HepG2 (cell line): ENCODE data around the gene LAMA5. TPM values are rescaled to one million over a fixed set of nuclear protein-coding genes. Genes with fewer than 3 reads are reported as not detected.
A peak's percentile ranks its signal among the peaks of the same experiment; 100 is the strongest.

Experiments
- ATAC-seq: fragments of 200-7000 bp; cut with Tn5 transposase; 3 replicates; pipeline ENCODE4 v1.9.1; 2020; ENCODE audit warnings: mild to moderate bottlenecking, moderate library complexity
- BruUV-seq: library from RNA; stranded (reverse); fragments of 400-500 nt; replicated peaks from 2 replicates; lab custom pipeline; 2021; lab: Mats Ljungman, UMichigan
- CTCF ChIA-PET: fragments of 300-600 bp; formaldehyde crosslinking; extraction: SDS; loops from one replicate; lab custom pipeline; 2021; ENCODE audit warnings: low total read pairs, inconsistent platforms, low intra/inter-chr PET ratio; lab: Yijun Ruan, JAX
- POLR2A ChIA-PET: fragments of 350-600 bp; sonication (Branson Sonifier 250); formaldehyde crosslinking; loops from one replicate; lab custom pipeline; 2020; ENCODE audit warnings: antibody characterized with exemption, inconsistent platforms; lab: Yijun Ruan, JAX
- DNase-seq: peaks from one replicate; pipeline ENCODE4 v3.0.0-alpha.2; 2015; ENCODE audit warnings: low spot score
- FAIRE-seq: peaks from 3 replicates; lab custom pipeline; 2011; peaks lifted over from hg19 to GRCh38; lab: Jason Lieb, UNC
- H2AFZ ChIP-seq: one replicate; pipeline ENCODE4 v1.6.1; 2011; ENCODE audit warnings: low read length, inconsistent platforms
- H3K27ac ChIP-seq: fragments of 300-600 bp; 3 replicates; pipeline ENCODE4 v1.8.0; 2011; ENCODE audit warnings: mixed run types, mild to moderate bottlenecking, mixed read lengths, low read length, inconsistent platforms; ENCODE audit not compliant: insufficient read depth; ENCODE audit errors: extremely low read length
- H3K27me3 ChIP-seq, 2 experiments: fragments of 200-600 bp in 1 of 2; 2 replicates in 1 of 2; 3 replicates in 1 of 2; pipeline versions ENCODE4 v1.6.0 to v1.8.0; 2011; ENCODE audit warnings: low read length in 2 of 2, mild to moderate bottlenecking in 2 of 2, moderate library complexity in 2 of 2, inconsistent platforms in 1 of 2; ENCODE audit not compliant: insufficient read depth in 2 of 2, control insufficient read depth in 1 of 2
- H3K36me3 ChIP-seq, 2 experiments: fragments of 200-600 bp in 1 of 2; replicated peaks in 1 of 2; 2 replicates in 1 of 2; 3 replicates in 1 of 2; pipeline versions ENCODE4 v1.5.1 to v1.8.0; 2011; ENCODE audit warnings: low read length in 2 of 2, inconsistent platforms in 1 of 2; ENCODE audit not compliant: insufficient read depth in 2 of 2, control insufficient read depth in 1 of 2
- H3K4me1 ChIP-seq: 2 replicates; pipeline ENCODE4 v1.5.1; 2012; ENCODE audit warnings: low read length, inconsistent platforms; ENCODE audit not compliant: insufficient read depth
- H3K4me2 ChIP-seq: 2 replicates; pipeline ENCODE4 v1.6.0; 2011; ENCODE audit warnings: low read depth, low read length, inconsistent platforms
- H3K4me3 ChIP-seq, 3 experiments: fragments of 200-600 bp in 1 of 3; sonication (generic), shearing (Covaris generic) in 1 of 3; replicated peaks in 1 of 3; 2 replicates each; pipeline ENCODE4 v1.5.1; 2011 to 2016; ENCODE audit warnings: low read length in 3 of 3, inconsistent platforms in 2 of 3, low read depth in 2 of 3, mild to moderate bottlenecking in 2 of 3, control low read depth in 1 of 3, mixed read lengths in 1 of 3; ENCODE audit not compliant: insufficient read depth in 1 of 3
- H3K79me2 ChIP-seq: one replicate; pipeline ENCODE4 v1.6.1; 2011; ENCODE audit warnings: low read length, inconsistent platforms; ENCODE audit not compliant: insufficient read depth
- H3K9ac ChIP-seq: 2 replicates; pipeline ENCODE4 v1.6.0; 2011; ENCODE audit warnings: mild to moderate bottlenecking, low read depth, low read length, inconsistent platforms; ENCODE audit not compliant: insufficient read depth
- H3K9me3 ChIP-seq: 2 replicates; pipeline ENCODE4 v1.5.1; 2012; ENCODE audit warnings: mild to moderate bottlenecking, low read length
- H4K20me1 ChIP-seq: 2 replicates; pipeline ENCODE4 v1.6.0; 2011; ENCODE audit warnings: inconsistent platforms, mild to moderate bottlenecking, low read length, moderate library complexity; ENCODE audit not compliant: insufficient read depth
- AGO2 ChIP-seq: fragments of 200-400 bp; formaldehyde crosslinking; optimal IDR thresholded peaks from 2 replicates; pipeline ENCODE3; 2017; ENCODE audit warnings: mild to moderate bottlenecking, low read depth, low read length, moderate library complexity
- NFYB ChIP-seq: sonication (generic); formaldehyde crosslinking; IDR thresholded peaks from 2 replicates; pipeline ENCODE4 v1.4.0; 2020; ENCODE audit warnings: missing genetic modification reagents
- SNAPC5 ChIP-seq: sonication (generic); formaldehyde crosslinking; IDR thresholded peaks from 2 replicates; pipeline ENCODE4 v1.8.1; 2023; ENCODE audit warnings: mild to moderate bottlenecking, missing genetic modification reagents, borderline replicate concordance
- TEAD3 ChIP-seq: optimal IDR thresholded peaks from 2 replicates; pipeline ENCODE3; 2016; ENCODE audit warnings: borderline replicate concordance
- ZNF225 ChIP-seq: sonication (generic); formaldehyde crosslinking; IDR thresholded peaks from 2 replicates; pipeline ENCODE4 v1.4.0; 2020; ENCODE audit warnings: mild to moderate bottlenecking, missing genetic modification reagents
- ZNF362 ChIP-seq: sonication (generic); formaldehyde crosslinking; IDR thresholded peaks from 2 replicates; pipeline ENCODE4 v1.4.0; 2020; ENCODE audit warnings: missing genetic modification reagents, mild to moderate bottlenecking, borderline replicate concordance
- ZNF546 ChIP-seq: sonication (generic); formaldehyde crosslinking; conservative IDR thresholded peaks from 2 replicates; pipeline ENCODE4 v1.8.1; 2023; ENCODE audit warnings: mild to moderate bottlenecking, missing genetic modification reagents
- ZNF605 ChIP-seq: sonication (generic); formaldehyde crosslinking; IDR thresholded peaks from 2 replicates; pipeline ENCODE4 v1.8.0; 2022; ENCODE audit warnings: mild to moderate bottlenecking, missing genetic modification reagents
- ZNF775 ChIP-seq: sonication (generic); formaldehyde crosslinking; IDR thresholded peaks from 2 replicates; pipeline ENCODE4 v1.4.0; 2020; ENCODE audit warnings: missing genetic modification reagents, mild to moderate bottlenecking, moderate library complexity, borderline replicate concordance
- WGBS: methylation state at CpG from one replicate; pipeline ENCODE4 v1.1.6; 2017; ENCODE audit warnings: low lambda C conversion rate; 5-methylcytosine and 5-hydroxymethylcytosine counted together
- in situ Hi-C: cut with HindIII; loops from 2 replicates; pipeline ENCODE4 v1.10.0; 2017; ENCODE audit warnings: low pct_unique_long_range_greater_than_20kb; ENCODE audit not compliant: extremely low pct_ligation_motif_present
- intact Hi-C: fragments of 100-400 bp; cut with micrococcal nuclease; formaldehyde crosslinking; loops from one replicate; pipeline ENCODE4 v1.10.0; 2022; ENCODE audit not compliant: unreplicated experiment
- polyA plus RNA-seq, 8 experiments: library from polyadenylated mRNA; depleted of rRNA in 3 of 8; stranded (reverse) in 7 of 8; unstranded in 1 of 8; fragments of >200 nt; fragmentation: Illumina TruSeq in 4 of 8; extraction: Trizol in 4 of 8; gene quantifications; 2 replicates each; pipeline versions ENCODE4 v1.2.1 to v1.2.3, GENCODE V29; 2011 to 2016; ENCODE audit warnings: low read depth in 4 of 8, missing spikeins in 1 of 8, mixed read lengths in 1 of 8; ENCODE audit not compliant: insufficient read depth in 1 of 8
- total RNA-seq, 5 experiments: library from RNA; depleted of rRNA; stranded (reverse); fragments of >200 nt; fragmentation: Illumina TruSeq; extraction: Trizol; gene quantifications; 2 replicates each; pipeline ENCODE4 v1.2.3, GENCODE V29; 2016; ENCODE audit warnings: low read depth in 1 of 5
- TF ChIP-seq, protein P1 (sequence below): sonication (generic); formaldehyde crosslinking; IDR thresholded peaks from 2 replicates; pipeline ENCODE4 v1.5.0; 2020; ENCODE audit warnings: mild to moderate bottlenecking, missing genetic modification reagents
- TF ChIP-seq, protein P2 (sequence below): sonication (generic); formaldehyde crosslinking; IDR thresholded peaks from 2 replicates; pipeline ENCODE4 v1.4.0; 2020; ENCODE audit warnings: mild to moderate bottlenecking, missing genetic modification reagents, borderline replicate concordance

The LAMA5 gene
- total and polyA plus RNA-seq, 2 of the 13 experiments (the other 11 are each of a cell fraction or from before 2014, with no cell fraction given) = 21.0 to 44.7 TPM

DNA sequence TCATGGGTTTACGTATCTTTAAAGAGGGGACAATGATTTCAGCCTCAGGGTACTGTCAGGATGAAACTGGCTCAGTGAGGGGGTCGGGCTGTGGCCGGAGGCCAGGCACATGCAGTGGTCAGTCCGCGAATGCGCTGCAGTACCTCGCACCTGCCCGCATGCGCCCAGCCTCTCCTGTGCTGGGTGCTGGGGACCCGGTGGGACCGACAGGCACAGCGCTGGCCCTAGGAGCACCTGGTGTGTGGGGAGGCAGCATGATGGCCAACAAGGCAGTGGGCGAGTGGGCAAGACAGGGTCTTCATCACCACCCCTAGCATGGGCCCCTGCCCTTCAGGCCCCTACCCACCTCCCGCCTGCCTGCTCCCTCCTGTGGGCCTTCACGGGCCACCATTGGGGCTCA is 40.9 kb upstream of the LAMA5 start (continued):
- 0 out of 2 replicates have a peak, but pooled peaks have one; percentile 3 for TF ChIP-seq ZNF605 (CRISPR knock-in tag)
- TF ChIP-seq, all 625 proteins: peak for 11

GRCh38 chr20:62407221-62407992 is 40.3 kb upstream of the LAMA5 start, which contains the start of gene CABLES2:
TSS of gene CABLES2 (minus strand) at chr20:62407285. CDS start at chr20:62407276, 9 bp downstream.
- peaks cover 80% of the 10 kb centered on the region for H3K4me1 ChIP-seq
- peak within 1 kb of the TSS; percentile 62 to 88 (median 73) for H3K4me3 ChIP-seq
- FAIRE-seq (peak; percentile 50), ATAC-seq (peak; percentile 65), DNase-seq (peak; percentile 93)
- CTCF ChIA-PET = no interaction called here
- peaks cover 3% of the 10 kb centered on the region; the same call in 1 of the 2 replicates for H4K20me1 ChIP-seq
- H3K27me3 ChIP-seq = peaks cover 9 to 20% of the 10 kb centered on the region in 2 experiments
- H3K36me3 ChIP-seq = peaks cover 2 to 18% of the 10 kb centered on the region in 2 experiments; a peak in 3 of 5 replicates
- POLR2A ChIA-PET = interaction anchor here (0.7 to 0.9 kb wide), 2 partner anchors 21 to 285 kb away, joined by 3 read pairs; partner anchors contain the start of gene LSM14B
- H3K79me2 ChIP-seq = peaks cover 9% of the 10 kb centered on the region
- in situ Hi-C loops = no loop called here
- intact Hi-C loops = no loop called here
- no peak within 1 kb of the TSS for H2AFZ ChIP-seq
- no peaks in the 10 kb centered on the region for H3K9me3 ChIP-seq
- H3K4me2 ChIP-seq = peak within 1 kb of the TSS; percentile 98
- peak within 1 kb of the TSS; percentile 65 for H3K27ac ChIP-seq
- no TSS peak for BruUV-seq
- WGBS = 4% methylated on average over 24 of the region's 73 CpGs
- H3K9ac ChIP-seq = peak within 1 kb of the TSS; percentile 82
- TF ChIP-seq, protein P1, sequence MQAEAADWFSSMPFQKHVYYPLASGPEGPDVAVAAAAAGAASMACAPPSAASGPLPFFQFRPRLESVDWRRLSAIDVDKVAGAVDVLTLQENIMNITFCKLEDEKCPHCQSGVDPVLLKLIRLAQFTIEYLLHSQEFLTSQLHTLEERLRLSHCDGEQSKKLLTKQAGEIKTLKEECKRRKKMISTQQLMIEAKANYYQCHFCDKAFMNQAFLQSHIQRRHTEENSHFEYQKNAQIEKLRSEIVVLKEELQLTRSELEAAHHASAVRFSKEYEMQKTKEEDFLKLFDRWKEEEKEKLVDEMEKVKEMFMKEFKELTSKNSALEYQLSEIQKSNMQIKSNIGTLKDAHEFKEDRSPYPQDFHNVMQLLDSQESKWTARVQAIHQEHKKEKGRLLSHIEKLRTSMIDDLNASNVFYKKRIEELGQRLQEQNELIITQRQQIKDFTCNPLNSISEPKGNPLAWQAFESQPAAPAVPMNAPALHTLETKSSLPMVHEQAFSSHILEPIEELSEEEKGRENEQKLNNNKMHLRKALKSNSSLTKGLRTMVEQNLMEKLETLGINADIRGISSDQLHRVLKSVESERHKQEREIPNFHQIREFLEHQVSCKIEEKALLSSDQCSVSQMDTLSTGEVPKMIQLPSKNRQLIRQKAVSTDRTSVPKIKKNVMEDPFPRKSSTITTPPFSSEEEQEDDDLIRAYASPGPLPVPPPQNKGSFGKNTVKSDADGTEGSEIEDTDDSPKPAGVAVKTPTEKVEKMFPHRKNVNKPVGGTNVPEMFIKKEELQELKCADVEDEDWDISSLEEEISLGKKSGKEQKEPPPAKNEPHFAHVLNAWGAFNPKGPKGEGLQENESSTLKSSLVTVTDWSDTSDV = peak; percentile 85; the same call in 1 of the 2 replicates
- TF ChIP-seq AGO2 (no peak), ZNF225 (CRISPR knock-in tag) (peak; percentile 70), SNAPC5 (CRISPR knock-in tag) (peak; percentile 96), ZNF546 (CRISPR knock-in tag) (peak; percentile 67; the same call in 1 of the 2 replicates), ZNF362 (peak; percentile 69; the same call in 1 of the 2 replicates), ZNF775 (CRISPR knock-in tag) (0 out of 2 replicates have a peak, but pooled peaks have one; percentile 81), TEAD3 (CRISPR knock-in tag) (peak; percentile 57), NFYB (peak; percentile 87)
- TF ChIP-seq, protein P2, sequence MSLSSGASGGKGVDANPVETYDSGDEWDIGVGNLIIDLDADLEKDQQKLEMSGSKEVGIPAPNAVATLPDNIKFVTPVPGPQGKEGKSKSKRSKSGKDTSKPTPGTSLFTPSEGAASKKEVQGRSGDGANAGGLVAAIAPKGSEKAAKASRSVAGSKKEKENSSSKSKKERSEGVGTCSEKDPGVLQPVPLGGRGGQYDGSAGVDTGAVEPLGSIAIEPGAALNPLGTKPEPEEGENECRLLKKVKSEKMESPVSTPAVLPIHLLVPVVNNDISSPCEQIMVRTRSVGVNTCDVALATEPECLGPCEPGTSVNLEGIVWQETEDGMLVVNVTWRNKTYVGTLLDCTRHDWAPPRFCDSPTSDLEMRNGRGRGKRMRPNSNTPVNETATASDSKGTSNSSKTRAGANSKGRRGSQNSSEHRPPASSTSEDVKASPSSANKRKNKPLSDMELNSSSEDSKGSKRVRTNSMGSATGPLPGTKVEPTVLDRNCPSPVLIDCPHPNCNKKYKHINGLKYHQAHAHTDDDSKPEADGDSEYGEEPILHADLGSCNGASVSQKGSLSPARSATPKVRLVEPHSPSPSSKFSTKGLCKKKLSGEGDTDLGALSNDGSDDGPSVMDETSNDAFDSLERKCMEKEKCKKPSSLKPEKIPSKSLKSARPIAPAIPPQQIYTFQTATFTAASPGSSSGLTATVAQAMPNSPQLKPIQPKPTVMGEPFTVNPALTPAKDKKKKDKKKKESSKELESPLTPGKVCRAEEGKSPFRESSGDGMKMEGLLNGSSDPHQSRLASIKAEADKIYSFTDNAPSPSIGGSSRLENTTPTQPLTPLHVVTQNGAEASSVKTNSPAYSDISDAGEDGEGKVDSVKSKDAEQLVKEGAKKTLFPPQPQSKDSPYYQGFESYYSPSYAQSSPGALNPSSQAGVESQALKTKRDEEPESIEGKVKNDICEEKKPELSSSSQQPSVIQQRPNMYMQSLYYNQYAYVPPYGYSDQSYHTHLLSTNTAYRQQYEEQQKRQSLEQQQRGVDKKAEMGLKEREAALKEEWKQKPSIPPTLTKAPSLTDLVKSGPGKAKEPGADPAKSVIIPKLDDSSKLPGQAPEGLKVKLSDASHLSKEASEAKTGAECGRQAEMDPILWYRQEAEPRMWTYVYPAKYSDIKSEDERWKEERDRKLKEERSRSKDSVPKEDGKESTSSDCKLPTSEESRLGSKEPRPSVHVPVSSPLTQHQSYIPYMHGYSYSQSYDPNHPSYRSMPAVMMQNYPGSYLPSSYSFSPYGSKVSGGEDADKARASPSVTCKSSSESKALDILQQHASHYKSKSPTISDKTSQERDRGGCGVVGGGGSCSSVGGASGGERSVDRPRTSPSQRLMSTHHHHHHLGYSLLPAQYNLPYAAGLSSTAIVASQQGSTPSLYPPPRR = peak; percentile 84; the same call in 1 of the 2 replicates
